Parathyroid adenoma (tissue), 2 donors: ENCODE measurements around the gene ZDHHC22.

Source experiments
- H2AFZ ChIP-seq: fragments of 300-600 bp; sonication (generic); one replicate; pipeline ENCODE4 v1.7.0; 2017; ENCODE audit warnings: antibody characterized with exemption, mild to moderate bottlenecking
- H3K27ac ChIP-seq: fragments of 300-600 bp; sonication (generic); one replicate; pipeline ENCODE4 v1.7.0; 2017
- H3K27me3 ChIP-seq: fragments of 300-600 bp; sonication (generic); one replicate; pipeline ENCODE4 v1.7.0; 2017; ENCODE audit warnings: low read length; ENCODE audit not compliant: control insufficient read depth, insufficient read depth
- H3K36me3 ChIP-seq: fragments of 300-600 bp; sonication (generic); one replicate; pipeline ENCODE4 v1.7.0; 2017; ENCODE audit warnings: low read length; ENCODE audit not compliant: control insufficient read depth, insufficient read depth
- H3K4me1 ChIP-seq: fragments of 300-600 bp; sonication (generic); one replicate; pipeline ENCODE4 v1.7.0; 2017; ENCODE audit warnings: control low read depth
- H3K4me2 ChIP-seq: fragments of 300-600 bp; sonication (generic); one replicate; pipeline ENCODE4 v1.7.0; 2017; ENCODE audit warnings: low read length
- H3K4me3 ChIP-seq: fragments of 300-600 bp; sonication (generic); one replicate; pipeline ENCODE4 v1.7.0; 2017; ENCODE audit warnings: low read depth, low read length
- H3K79me2 ChIP-seq: fragments of 300-600 bp; sonication (generic); one replicate; pipeline ENCODE4 v1.7.0; 2017; ENCODE audit warnings: control low read depth
- H3K9ac ChIP-seq: fragments of 300-600 bp; sonication (generic); one replicate; pipeline ENCODE4 v1.7.0; 2017; ENCODE audit warnings: mild to moderate bottlenecking
- H3K9me3 ChIP-seq: fragments of 300-600 bp; sonication (generic); one replicate; pipeline ENCODE4 v1.7.0; 2017; ENCODE audit warnings: low read length; ENCODE audit not compliant: control insufficient read depth
- TF ChIP-seq, protein P1 (sequence below): fragments of 300-600 bp; sonication (generic); IDR thresholded peaks from one replicate; pipeline ENCODE4 v1.7.0; 2017; ENCODE audit warnings: antibody characterized with exemption, mild to moderate bottlenecking
- donor health status: primary hyperparathyroidism.

Gene ZDHHC22

DNA sequence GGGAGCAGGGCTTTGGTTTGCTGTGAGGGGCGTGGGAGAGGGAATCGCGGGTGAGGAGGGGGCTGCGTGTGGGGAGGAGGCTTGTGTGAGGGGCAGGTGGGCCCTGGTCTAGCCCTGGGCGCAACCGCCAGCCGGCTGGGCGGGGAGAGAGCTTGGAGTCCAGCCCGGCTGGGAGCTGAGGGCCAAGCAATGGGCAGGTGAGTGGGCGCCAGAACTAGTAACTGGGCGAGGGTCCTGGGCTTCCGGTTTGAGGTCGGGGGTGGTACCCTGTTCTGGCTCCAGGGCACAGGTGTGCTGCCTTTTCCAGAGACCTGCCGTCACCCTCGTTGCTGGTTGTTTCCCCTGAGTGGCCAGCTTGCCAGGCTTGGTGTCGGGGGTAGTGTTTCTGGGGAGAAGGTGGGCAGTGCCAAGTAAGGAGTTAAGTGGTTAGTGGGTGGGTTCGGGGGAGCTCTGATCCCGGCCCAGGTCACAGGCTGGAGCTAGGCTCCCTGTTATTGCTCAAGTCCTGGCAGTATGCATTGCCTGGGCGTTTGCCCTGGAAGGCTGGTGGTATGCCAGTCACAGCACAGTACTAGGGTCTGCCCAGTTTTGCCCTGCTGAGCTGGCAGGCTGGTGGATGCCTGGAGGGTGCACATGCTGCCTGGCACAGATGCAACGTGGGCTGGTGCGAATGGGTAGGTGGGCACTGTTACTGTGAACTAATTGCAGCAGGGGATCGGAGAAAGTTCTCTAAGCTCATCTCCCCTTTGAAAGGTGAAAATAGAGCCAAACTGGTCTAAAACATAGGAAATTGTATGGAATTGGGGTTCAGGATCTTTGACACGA is 42.9 kb downstream of the ZDHHC22 start:
- Histone ChIP-seq H3K27ac (peak overlapping the region; percentile 98), H3K4me1 (peaks cover 19% of the 10 kb centered on the region), H3K4me3 (peak overlapping the region; percentile 100), H3K79me2 (peaks cover 39% of the 10 kb centered on the region), H3K9me3 (no peaks in the 10 kb centered on the region), H3K9ac (peak overlapping the region; percentile 99), H3K27me3 (no peaks in the 10 kb centered on the region), H2AFZ (peak overlapping the region; percentile 77), H3K36me3 (no peaks in the 10 kb centered on the region), H3K4me2 (peak overlapping the region; percentile 90)
- TF ChIP-seq, protein P1, sequence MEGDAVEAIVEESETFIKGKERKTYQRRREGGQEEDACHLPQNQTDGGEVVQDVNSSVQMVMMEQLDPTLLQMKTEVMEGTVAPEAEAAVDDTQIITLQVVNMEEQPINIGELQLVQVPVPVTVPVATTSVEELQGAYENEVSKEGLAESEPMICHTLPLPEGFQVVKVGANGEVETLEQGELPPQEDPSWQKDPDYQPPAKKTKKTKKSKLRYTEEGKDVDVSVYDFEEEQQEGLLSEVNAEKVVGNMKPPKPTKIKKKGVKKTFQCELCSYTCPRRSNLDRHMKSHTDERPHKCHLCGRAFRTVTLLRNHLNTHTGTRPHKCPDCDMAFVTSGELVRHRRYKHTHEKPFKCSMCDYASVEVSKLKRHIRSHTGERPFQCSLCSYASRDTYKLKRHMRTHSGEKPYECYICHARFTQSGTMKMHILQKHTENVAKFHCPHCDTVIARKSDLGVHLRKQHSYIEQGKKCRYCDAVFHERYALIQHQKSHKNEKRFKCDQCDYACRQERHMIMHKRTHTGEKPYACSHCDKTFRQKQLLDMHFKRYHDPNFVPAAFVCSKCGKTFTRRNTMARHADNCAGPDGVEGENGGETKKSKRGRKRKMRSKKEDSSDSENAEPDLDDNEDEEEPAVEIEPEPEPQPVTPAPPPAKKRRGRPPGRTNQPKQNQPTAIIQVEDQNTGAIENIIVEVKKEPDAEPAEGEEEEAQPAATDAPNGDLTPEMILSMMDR, result no peak

DNA sequence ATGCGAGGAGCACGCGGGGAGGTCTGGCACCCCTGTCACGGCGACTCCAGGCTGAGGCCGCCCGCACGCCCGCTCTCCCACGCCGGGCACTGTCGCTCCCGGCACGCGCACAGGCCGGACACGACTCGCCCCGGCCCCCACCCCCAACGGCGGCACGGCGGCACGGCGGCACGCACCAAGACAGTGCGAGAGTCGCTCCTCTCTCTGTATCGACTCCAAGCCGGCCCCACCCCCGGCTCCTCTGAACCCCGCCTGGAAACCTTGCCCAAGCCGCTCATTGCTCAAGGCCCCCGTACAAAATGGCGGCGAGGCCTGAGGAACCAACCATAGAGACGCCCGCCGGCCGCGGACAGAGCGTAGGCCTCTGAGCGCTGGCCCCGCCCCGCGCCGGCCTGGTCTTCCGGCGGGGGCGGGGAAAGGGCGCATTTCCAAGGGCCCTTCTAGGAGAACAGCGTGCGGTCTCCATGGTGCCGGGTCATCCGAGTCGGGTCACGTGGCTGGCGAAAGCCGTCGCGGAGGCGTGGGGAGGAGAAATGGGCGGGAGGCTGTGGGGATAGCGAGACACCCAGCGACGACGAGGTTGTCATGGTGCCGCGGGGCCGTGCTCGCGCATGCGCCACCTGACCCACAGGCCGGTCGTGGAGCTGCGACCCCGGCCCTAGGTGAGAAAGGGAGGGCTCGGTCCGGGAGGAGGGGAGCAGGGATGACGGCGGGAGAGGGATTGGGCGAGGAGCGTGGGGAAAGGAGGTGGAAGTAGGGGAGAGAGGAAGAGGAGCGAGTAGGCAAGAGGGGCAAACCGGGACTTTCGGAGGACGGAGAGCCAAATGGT is 43.7 kb downstream of the ZDHHC22 start, which contains the start of gene CIPC:
Gene CIPC (plus strand): TSS at position 559 of the 829 bp plus-strand sequence. CDS start 7,451 bp downstream, outside the sequence.
- peak within 1 kb of the TSS; percentile 98 for H3K27ac ChIP-seq
- TF ChIP-seq, protein P1, result no peak

DNA sequence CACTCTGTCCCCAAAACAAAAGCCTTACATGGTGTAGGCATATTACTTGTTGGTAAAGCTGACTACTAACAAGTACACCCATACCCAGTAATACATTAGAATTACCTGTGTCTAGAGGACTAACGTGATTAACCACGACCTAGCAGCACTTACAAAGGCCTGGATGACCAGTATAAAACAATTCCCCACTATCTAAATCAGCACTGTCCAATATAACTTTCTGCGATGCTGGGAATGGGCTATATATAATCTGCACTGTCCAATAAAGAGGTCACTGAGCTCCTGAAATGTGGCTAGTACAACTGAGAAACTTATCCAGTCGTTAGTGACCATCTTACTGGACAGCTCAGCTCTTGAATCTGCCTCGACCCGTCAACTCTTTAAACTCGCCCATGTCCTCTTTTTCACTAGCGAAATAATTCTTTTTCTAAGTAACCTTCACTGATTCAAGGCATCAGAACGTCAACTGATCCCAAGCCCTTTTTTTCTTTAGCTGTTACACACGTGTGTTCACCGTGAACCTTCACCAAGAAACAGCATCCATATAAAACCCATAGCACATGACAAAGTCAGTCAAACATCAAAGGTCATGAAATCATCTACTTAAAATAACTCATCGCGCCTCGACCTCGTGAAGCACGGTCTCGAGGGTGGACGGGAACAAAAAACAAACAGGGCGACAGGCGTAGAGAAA is 44.4 kb downstream of the ZDHHC22 start:
- peak overlapping the region; percentile 96 for H3K4me2 ChIP-seq
- H3K9me3 ChIP-seq, result no peaks in the 10 kb centered on the region
- H3K36me3 ChIP-seq, result no peaks in the 10 kb centered on the region
- TF ChIP-seq, protein P1, result no peak
- H2AFZ ChIP-seq, result peak overlapping the region; percentile 67
- H3K9ac ChIP-seq, result peak overlapping the region; percentile 75
- peaks cover 27% of the 10 kb centered on the region for H3K79me2 ChIP-seq
- no peaks in the 10 kb centered on the region for H3K27me3 ChIP-seq
- peak overlapping the region; percentile 100 for H3K4me3 ChIP-seq
- H3K27ac ChIP-seq, result peak overlapping the region; percentile 98
- H3K4me1 ChIP-seq, result peaks cover 19% of the 10 kb centered on the region

More for the DNA sequence above, 43.7 kb downstream of the ZDHHC22 start, which contains the start of gene CIPC:
- Histone ChIP-seq H3K9ac (peak within 1 kb of the TSS; percentile 99), H3K4me2 (peak within 1 kb of the TSS; percentile 96), H3K4me3 (peak within 1 kb of the TSS; percentile 100), H3K36me3 (no peaks in the 10 kb centered on the region), H3K4me1 (peaks cover 19% of the 10 kb centered on the region), H2AFZ (peak within 1 kb of the TSS; percentile 77), H3K9me3 (no peaks in the 10 kb centered on the region), H3K79me2 (peaks cover 33% of the 10 kb centered on the region), H3K27me3 (no peaks in the 10 kb centered on the region)

DNA sequence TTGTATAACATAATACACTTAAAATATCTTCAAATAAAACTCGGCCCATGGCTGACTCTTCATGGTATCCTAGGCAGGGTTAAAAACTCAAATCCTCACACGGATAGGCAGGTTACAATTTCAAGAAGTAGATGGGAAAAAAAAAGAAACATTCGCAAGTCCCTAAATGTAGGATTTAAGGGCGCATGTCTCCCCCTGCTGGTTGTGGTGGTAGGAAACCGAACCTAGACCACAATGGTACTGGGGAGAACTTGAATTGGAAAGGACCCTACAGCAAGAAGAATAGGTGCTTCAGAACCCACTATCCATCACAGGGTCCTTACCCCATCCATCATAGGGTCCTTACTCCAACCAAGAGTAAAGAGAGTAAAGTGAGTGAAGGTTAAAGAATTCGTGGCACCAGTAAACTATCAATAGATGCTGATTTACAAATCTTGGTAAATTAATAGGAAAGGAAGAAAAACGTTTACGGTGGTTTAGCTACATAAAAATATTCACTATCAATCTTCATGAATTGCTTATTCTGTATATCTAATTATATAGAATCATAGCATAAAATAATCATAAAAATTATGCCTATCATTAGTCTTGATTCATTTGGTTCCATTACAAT is 46.8 kb downstream of the ZDHHC22 start:
- H3K4me3 ChIP-seq, result no peak overlapping the region
- no peaks in the 10 kb centered on the region for H3K9me3 ChIP-seq
- no peak overlapping the region for H3K27ac ChIP-seq
- peaks cover 8% of the 10 kb centered on the region for H3K79me2 ChIP-seq
- TF ChIP-seq, protein P1, result peak; percentile 86
- H3K4me2 ChIP-seq, result no peak overlapping the region
- no peaks in the 10 kb centered on the region for H3K27me3 ChIP-seq
- no peak overlapping the region for H3K9ac ChIP-seq
- peaks cover 9% of the 10 kb centered on the region for H3K4me1 ChIP-seq
- no peaks in the 10 kb centered on the region for H3K36me3 ChIP-seq
- H2AFZ ChIP-seq, result no peak overlapping the region
